SK-N-SH (cell line): ENCODE data around the gene FBLIM1.

Experiments
- CHD2 ChIP-seq: fragments of 150-350 bp; IDR thresholded peaks from 2 replicates; pipeline ENCODE4 v1.6.1; 2018; ENCODE audit warnings: low read length; ENCODE audit not compliant: partially characterized antibody
- FOXM1 ChIP-seq: IDR thresholded peaks from 2 replicates; pipeline ENCODE4 v1.4.0; 2012; ENCODE audit warnings: low read depth, mild to moderate bottlenecking
- GABPA ChIP-seq: IDR thresholded peaks from 2 replicates; pipeline ENCODE4 v1.4.0; 2012; ENCODE audit warnings: low read depth, mild to moderate bottlenecking
- SMC3 ChIP-seq: IDR thresholded peaks from 2 replicates; pipeline ENCODE4 v1.6.1; 2012; ENCODE audit warnings: low read depth, low read length, improper control_type of control experiment
- TEAD4 ChIP-seq: IDR thresholded peaks from 2 replicates; pipeline ENCODE4 v1.4.0; 2012; ENCODE audit warnings: mild to moderate bottlenecking, borderline replicate concordance; ENCODE audit not compliant: insufficient read depth
- TF ChIP-seq, protein P1 (sequence below): fragments of 200-600 bp; sonication (generic); IDR thresholded peaks from 2 replicates; pipeline ENCODE4 v1.6.1; 2017; ENCODE audit warnings: antibody characterized with exemption, mild to moderate bottlenecking, moderate library complexity
- TF ChIP-seq, protein P2 (sequence below): IDR thresholded peaks from 2 replicates; pipeline ENCODE4 v1.6.1; 2012; ENCODE audit warnings: mild to moderate bottlenecking, low read depth, low read length, moderate library complexity

DNA sequence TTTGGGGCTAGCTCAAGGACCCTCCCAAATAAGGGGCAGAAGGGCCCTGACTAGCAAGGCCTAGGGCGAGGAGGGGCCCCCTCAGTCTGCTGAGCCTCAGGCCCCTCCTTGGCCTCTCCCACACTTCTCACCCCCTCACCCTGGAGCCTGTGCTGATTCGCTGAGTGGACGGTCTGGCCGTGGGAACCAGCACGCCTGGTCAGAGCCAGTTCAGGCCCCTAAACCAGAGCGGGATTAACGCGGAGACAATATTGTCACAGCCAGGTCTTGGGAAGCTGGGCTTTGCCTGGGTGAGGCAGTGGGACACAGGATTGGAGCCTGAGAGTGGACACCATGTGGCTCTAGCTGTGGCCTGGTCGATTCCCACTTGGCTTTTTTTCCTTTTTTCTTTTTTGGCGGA lies 4.8 kb upstream of the FBLIM1 start:
- TF ChIP-seq, protein P1, sequence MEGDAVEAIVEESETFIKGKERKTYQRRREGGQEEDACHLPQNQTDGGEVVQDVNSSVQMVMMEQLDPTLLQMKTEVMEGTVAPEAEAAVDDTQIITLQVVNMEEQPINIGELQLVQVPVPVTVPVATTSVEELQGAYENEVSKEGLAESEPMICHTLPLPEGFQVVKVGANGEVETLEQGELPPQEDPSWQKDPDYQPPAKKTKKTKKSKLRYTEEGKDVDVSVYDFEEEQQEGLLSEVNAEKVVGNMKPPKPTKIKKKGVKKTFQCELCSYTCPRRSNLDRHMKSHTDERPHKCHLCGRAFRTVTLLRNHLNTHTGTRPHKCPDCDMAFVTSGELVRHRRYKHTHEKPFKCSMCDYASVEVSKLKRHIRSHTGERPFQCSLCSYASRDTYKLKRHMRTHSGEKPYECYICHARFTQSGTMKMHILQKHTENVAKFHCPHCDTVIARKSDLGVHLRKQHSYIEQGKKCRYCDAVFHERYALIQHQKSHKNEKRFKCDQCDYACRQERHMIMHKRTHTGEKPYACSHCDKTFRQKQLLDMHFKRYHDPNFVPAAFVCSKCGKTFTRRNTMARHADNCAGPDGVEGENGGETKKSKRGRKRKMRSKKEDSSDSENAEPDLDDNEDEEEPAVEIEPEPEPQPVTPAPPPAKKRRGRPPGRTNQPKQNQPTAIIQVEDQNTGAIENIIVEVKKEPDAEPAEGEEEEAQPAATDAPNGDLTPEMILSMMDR, result no peak
- TF ChIP-seq CHD2 (no peak), GABPA (no peak), FOXM1 (no peak), TEAD4 (no peak), SMC3 (no peak)
- TF ChIP-seq, protein P2, sequence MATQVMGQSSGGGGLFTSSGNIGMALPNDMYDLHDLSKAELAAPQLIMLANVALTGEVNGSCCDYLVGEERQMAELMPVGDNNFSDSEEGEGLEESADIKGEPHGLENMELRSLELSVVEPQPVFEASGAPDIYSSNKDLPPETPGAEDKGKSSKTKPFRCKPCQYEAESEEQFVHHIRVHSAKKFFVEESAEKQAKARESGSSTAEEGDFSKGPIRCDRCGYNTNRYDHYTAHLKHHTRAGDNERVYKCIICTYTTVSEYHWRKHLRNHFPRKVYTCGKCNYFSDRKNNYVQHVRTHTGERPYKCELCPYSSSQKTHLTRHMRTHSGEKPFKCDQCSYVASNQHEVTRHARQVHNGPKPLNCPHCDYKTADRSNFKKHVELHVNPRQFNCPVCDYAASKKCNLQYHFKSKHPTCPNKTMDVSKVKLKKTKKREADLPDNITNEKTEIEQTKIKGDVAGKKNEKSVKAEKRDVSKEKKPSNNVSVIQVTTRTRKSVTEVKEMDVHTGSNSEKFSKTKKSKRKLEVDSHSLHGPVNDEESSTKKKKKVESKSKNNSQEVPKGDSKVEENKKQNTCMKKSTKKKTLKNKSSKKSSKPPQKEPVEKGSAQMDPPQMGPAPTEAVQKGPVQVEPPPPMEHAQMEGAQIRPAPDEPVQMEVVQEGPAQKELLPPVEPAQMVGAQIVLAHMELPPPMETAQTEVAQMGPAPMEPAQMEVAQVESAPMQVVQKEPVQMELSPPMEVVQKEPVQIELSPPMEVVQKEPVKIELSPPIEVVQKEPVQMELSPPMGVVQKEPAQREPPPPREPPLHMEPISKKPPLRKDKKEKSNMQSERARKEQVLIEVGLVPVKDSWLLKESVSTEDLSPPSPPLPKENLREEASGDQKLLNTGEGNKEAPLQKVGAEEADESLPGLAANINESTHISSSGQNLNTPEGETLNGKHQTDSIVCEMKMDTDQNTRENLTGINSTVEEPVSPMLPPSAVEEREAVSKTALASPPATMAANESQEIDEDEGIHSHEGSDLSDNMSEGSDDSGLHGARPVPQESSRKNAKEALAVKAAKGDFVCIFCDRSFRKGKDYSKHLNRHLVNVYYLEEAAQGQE, result no peak
